ENCODE results near the gene CCDC174.

- no peak for TF ChIP-seq POLR2A (IDR thresholded peaks at IDR 0.05)
- TF ChIP-seq, protein P1, sequence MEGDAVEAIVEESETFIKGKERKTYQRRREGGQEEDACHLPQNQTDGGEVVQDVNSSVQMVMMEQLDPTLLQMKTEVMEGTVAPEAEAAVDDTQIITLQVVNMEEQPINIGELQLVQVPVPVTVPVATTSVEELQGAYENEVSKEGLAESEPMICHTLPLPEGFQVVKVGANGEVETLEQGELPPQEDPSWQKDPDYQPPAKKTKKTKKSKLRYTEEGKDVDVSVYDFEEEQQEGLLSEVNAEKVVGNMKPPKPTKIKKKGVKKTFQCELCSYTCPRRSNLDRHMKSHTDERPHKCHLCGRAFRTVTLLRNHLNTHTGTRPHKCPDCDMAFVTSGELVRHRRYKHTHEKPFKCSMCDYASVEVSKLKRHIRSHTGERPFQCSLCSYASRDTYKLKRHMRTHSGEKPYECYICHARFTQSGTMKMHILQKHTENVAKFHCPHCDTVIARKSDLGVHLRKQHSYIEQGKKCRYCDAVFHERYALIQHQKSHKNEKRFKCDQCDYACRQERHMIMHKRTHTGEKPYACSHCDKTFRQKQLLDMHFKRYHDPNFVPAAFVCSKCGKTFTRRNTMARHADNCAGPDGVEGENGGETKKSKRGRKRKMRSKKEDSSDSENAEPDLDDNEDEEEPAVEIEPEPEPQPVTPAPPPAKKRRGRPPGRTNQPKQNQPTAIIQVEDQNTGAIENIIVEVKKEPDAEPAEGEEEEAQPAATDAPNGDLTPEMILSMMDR (IDR thresholded peaks at IDR 0.05), result no peak
Observed at GRCh38 chr3:14698601-14699244, 47.2 kb downstream of the CCDC174 start.

All from heart left ventricle (tissue), 13 donors.